HepG2 (cell line): ENCODE data around the gene CD7. TPM values are rescaled to one million over a fixed set of nuclear protein-coding genes. Genes with fewer than 3 reads are reported as not detected.

Source experiments
- ATM ChIP-seq: fragments of 450-650 bp; IDR thresholded peaks from 2 replicates; pipeline ENCODE4 v1.7.1; 2017; ENCODE audit warnings: mild to moderate bottlenecking, borderline replicate concordance
- ELF1 ChIP-seq: sonication (generic); formaldehyde crosslinking; IDR thresholded peaks from 2 replicates; pipeline ENCODE4 v1.4.0; 2020; ENCODE audit warnings: missing genetic modification reagents
- ELF4 ChIP-seq: sonication (generic); formaldehyde crosslinking; IDR thresholded peaks from 2 replicates; pipeline ENCODE4 v1.5.0; 2020; ENCODE audit warnings: missing genetic modification reagents, mild to moderate bottlenecking, moderate library complexity, borderline replicate concordance
- ERF ChIP-seq: IDR thresholded peaks from 2 replicates; pipeline ENCODE4 v1.6.1; 2018; ENCODE audit warnings: missing biosample characterization, missing genetic modification reagents
- ETV6 ChIP-seq: sonication (generic); formaldehyde crosslinking; conservative IDR thresholded peaks from 2 replicates; pipeline ENCODE4 v1.4.0; 2020; ENCODE audit warnings: missing genetic modification reagents
- FOSL2 ChIP-seq: sonication (generic); formaldehyde crosslinking; IDR thresholded peaks from 2 replicates; pipeline ENCODE4 v1.4.0; 2020; ENCODE audit warnings: missing genetic modification reagents
- FOXP1 ChIP-seq, 2 experiments: fragments of 450-650 bp in 1 of 2; IDR thresholded peaks; 2 replicates each; pipeline ENCODE4 v1.6.1; 2017 to 2018; ENCODE audit warnings: antibody characterized with exemption in 1 of 2
- GABPA ChIP-seq, 2 experiments: IDR thresholded peaks; 2 replicates each; pipeline ENCODE4 v1.6.1; 2011 to 2016; ENCODE audit warnings: low read depth in 2 of 2, low read length in 1 of 2, missing biosample characterization in 1 of 2, missing genetic modification characterization in 1 of 2
- GPN1 ChIP-seq: sonication (generic); formaldehyde crosslinking; IDR thresholded peaks from 2 replicates; pipeline ENCODE4 v1.5.1; 2020; ENCODE audit warnings: missing genetic modification reagents, borderline replicate concordance
- HMGXB4 ChIP-seq, 2 experiments: sonication (generic) in 1 of 2; formaldehyde crosslinking in 1 of 2; IDR thresholded peaks; 2 replicates each; pipeline versions ENCODE4 v1.4.0 to v1.6.1; 2018 to 2020; ENCODE audit warnings: missing genetic modification reagents in 2 of 2, borderline replicate concordance in 1 of 2, low read depth in 1 of 2, mild to moderate bottlenecking in 1 of 2, missing biosample characterization in 1 of 2
- JUNB ChIP-seq: sonication (generic); formaldehyde crosslinking; IDR thresholded peaks from 2 replicates; pipeline ENCODE4 v1.8.0; 2022; ENCODE audit warnings: missing genetic modification reagents, mild to moderate bottlenecking, borderline replicate concordance
- KDM5B ChIP-seq: sonication (generic); formaldehyde crosslinking; IDR thresholded peaks from 2 replicates; pipeline ENCODE4 v1.4.0; 2020; ENCODE audit warnings: missing genetic modification reagents, mild to moderate bottlenecking, borderline replicate concordance
- KMT2B ChIP-seq: IDR thresholded peaks from 2 replicates; pipeline ENCODE4 v1.6.1; 2016; ENCODE audit warnings: missing genetic modification reagents, missing compliant biosample characterization
- NFKBIZ ChIP-seq: IDR thresholded peaks from 2 replicates; pipeline ENCODE4 v1.6.1; 2018; ENCODE audit warnings: missing genetic modification reagents, missing compliant biosample characterization
- NONO ChIP-seq, 2 experiments: fragments of 450-650 bp in 1 of 2; sonication (generic) in 1 of 2; formaldehyde crosslinking in 1 of 2; IDR thresholded peaks in 1 of 2; conservative IDR thresholded peaks in 1 of 2; 2 replicates each; pipeline versions ENCODE4 v1.6.1 to v1.8.0; 2017 to 2022; ENCODE audit warnings: mild to moderate bottlenecking in 1 of 2, missing genetic modification reagents in 1 of 2, moderate library complexity in 1 of 2
- POLR2A ChIP-seq, 2 experiments: IDR thresholded peaks; 2 replicates each; pipeline ENCODE4 v1.6.1; 2011; ENCODE audit warnings: low read depth in 2 of 2, low read length in 2 of 2, mild to moderate bottlenecking in 1 of 2, moderate library complexity in 1 of 2; ENCODE audit not compliant: insufficient read depth in 1 of 2
- RBM39 ChIP-seq: fragments of 200-400 bp; formaldehyde crosslinking; IDR thresholded peaks from one replicate; pipeline ENCODE4 v1.6.1; 2018; ENCODE audit warnings: antibody characterized with exemption, mild to moderate bottlenecking, low read depth, low read length; ENCODE audit not compliant: poor library complexity, severe bottlenecking
- RNF2 ChIP-seq: fragments of 450-650 bp; conservative IDR thresholded peaks from 2 replicates; pipeline ENCODE4 v1.6.1; 2016; ENCODE audit warnings: low read depth
- SMAD9 ChIP-seq: sonication (generic); formaldehyde crosslinking; IDR thresholded peaks from 2 replicates; pipeline ENCODE4 v1.5.1; 2020; ENCODE audit warnings: mild to moderate bottlenecking, missing genetic modification reagents
- SP1 ChIP-seq, 2 experiments: fragments of 450-650 bp in 1 of 2; sonication (generic) in 1 of 2; formaldehyde crosslinking in 1 of 2; IDR thresholded peaks; 2 replicates each; pipeline versions ENCODE4 v1.4.0 to v1.6.1; 2016 to 2020; ENCODE audit warnings: missing genetic modification reagents in 1 of 2
- TFDP2 ChIP-seq: sonication (generic); formaldehyde crosslinking; IDR thresholded peaks from 2 replicates; pipeline ENCODE4 v1.4.0; 2020; ENCODE audit warnings: missing genetic modification reagents
- ZNF329 ChIP-seq: sonication (generic); formaldehyde crosslinking; IDR thresholded peaks from 2 replicates; pipeline ENCODE4 v1.9.0; 2021; ENCODE audit warnings: low read depth, mild to moderate bottlenecking, missing genetic modification reagents
- ZNF33B ChIP-seq: sonication (generic); formaldehyde crosslinking; IDR thresholded peaks from 2 replicates; pipeline ENCODE4 v1.5.1; 2020; ENCODE audit warnings: mild to moderate bottlenecking, missing genetic modification reagents
- ZNF891 ChIP-seq: sonication (generic); formaldehyde crosslinking; IDR thresholded peaks from 2 replicates; pipeline ENCODE4 v1.5.0; 2020; ENCODE audit warnings: mild to moderate bottlenecking, missing genetic modification reagents
- polyA plus RNA-seq, 8 experiments: library from polyadenylated mRNA; depleted of rRNA in 3 of 8; stranded (reverse) in 7 of 8; unstranded in 1 of 8; fragments of >200 nt; fragmentation: Illumina TruSeq in 4 of 8; extraction: Trizol in 4 of 8; gene quantifications; 2 replicates each; pipeline versions ENCODE4 v1.2.1 to v1.2.3, GENCODE V29; 2011 to 2016; ENCODE audit warnings: low read depth in 4 of 8, missing spikeins in 1 of 8, mixed read lengths in 1 of 8; ENCODE audit not compliant: insufficient read depth in 1 of 8
- total RNA-seq, 5 experiments: library from RNA; depleted of rRNA; stranded (reverse); fragments of >200 nt; fragmentation: Illumina TruSeq; extraction: Trizol; gene quantifications; 2 replicates each; pipeline ENCODE4 v1.2.3, GENCODE V29; 2016; ENCODE audit warnings: low read depth in 1 of 5

Gene CD7
- total and polyA plus RNA-seq, 2 of the 13 experiments (the other 11 are each of a cell fraction or from before 2014, with no cell fraction given): 67.6 to 76.4 TPM

- TF ChIP-seq HMGXB4 (CRISPR knock-in tag; IDR thresholded peaks at IDR 0.05; ENCODE audit: borderline replicate concordance in 1 of 2, low read depth in 1 of 2) (peak in 1 of 2 experiments; percentile 29; a peak in 2 of 4 replicates), ZNF329 (CRISPR knock-in tag) (no peak), SP1 (IDR thresholded peaks at IDR 0.05) (no peak), SP1 (CRISPR knock-in tag; IDR thresholded peaks at IDR 0.05) (0 out of 2 replicates have a peak, but pooled peaks have one; percentile 32), ERF (peak; percentile 38; the same call in 1 of the 2 replicates), NONO (IDR thresholded peaks at IDR 0.05) (no peak), NONO (CRISPR knock-in tag; conservative IDR thresholded peaks at IDR 0.05) (0 out of 2 replicates have a peak, but pooled peaks have one; percentile 24), RBM39 (no peak), KMT2B (CRISPR knock-in tag) (peak; percentile 44; the same call in 1 of the 2 replicates), GPN1 (no peak), POLR2A (IDR thresholded peaks at IDR 0.05; ENCODE audit: insufficient read depth in 1 of 2, low read depth in 2 of 2, low read length in 2 of 2) (0 out of 4 replicates have a peak, but pooled peaks of 1 of the 2 experiments have one; percentile 22), SMAD9 (no peak), ZNF33B (CRISPR knock-in tag) (0 out of 2 replicates have a peak, but pooled peaks have one; percentile 65), TFDP2 (CRISPR knock-in tag) (peak; percentile 49), ZNF891 (CRISPR knock-in tag) (0 out of 2 replicates have a peak, but pooled peaks have one; percentile 56), ELF1 (CRISPR knock-in tag) (peak; percentile 71), FOSL2 (peak; percentile 62), ETV6 (CRISPR knock-in tag) (0 out of 2 replicates have a peak, but pooled peaks have one; percentile 42), ELF4 (0 out of 2 replicates have a peak, but pooled peaks have one; percentile 37), FOXP1 (IDR thresholded peaks at IDR 0.05) (no peak), FOXP1 (CRISPR knock-in tag; IDR thresholded peaks at IDR 0.05) (no peak), GABPA (IDR thresholded peaks at IDR 0.05; ENCODE audit: low read depth, low read length) (no peak), GABPA (CRISPR knock-in tag; IDR thresholded peaks at IDR 0.05; ENCODE audit: low read depth) (0 out of 2 replicates have a peak, but pooled peaks have one; percentile 5), JUNB (CRISPR knock-in tag) (no peak), KDM5B (CRISPR knock-in tag) (peak; percentile 61; the same call in 1 of the 2 replicates), ATM (no peak), RNF2 (peak; percentile 89), NFKBIZ (CRISPR knock-in tag) (0 out of 2 replicates have a peak, but pooled peaks have one; percentile 21)
Measured at GRCh38 chr17:82358465-82359350, 41.3 kb upstream of the CD7 start, which contains the start of gene TEX19 (continued).
